NCI-H2227 (cell line): ENCODE measurements around the gene NACC1.
A peak's percentile ranks its signal among the peaks of the same experiment; 100 is the strongest.

Experiments used
- DNase-seq: peaks from one replicate; lab custom pipeline; 2025; ENCODE audit not compliant: unreplicated experiment; lab: John Stamatoyannopoulos, UW

Gene NACC1

GRCh38 chr19:13087795-13088537 lies 30.1 kb upstream of the NACC1 start:
- no peak for DNase-seq

- no peak for DNase-seq
Measured at GRCh38 chr19:13089139-13089856, 28.8 kb upstream of the NACC1 start.

GRCh38 chr19:13089857-13090507 lies 28.1 kb upstream of the NACC1 start:
- DNase-seq = no peak

GRCh38 chr19:13090511-13091231 lies 27.4 kb upstream of the NACC1 start:
- no peak for DNase-seq

GRCh38 chr19:13091400-13092157 lies 26.5 kb upstream of the NACC1 start:
- DNase-seq = no peak

- no peak for DNase-seq
Measured at GRCh38 chr19:13092158-13092543, 25.9 kb upstream of the NACC1 start.

GRCh38 chr19:13092606-13093235 lies 25.3 kb upstream of the NACC1 start:
- no peak for DNase-seq

- DNase-seq = peak; percentile 81
Measured at GRCh38 chr19:13093407-13094105, 24.5 kb upstream of the NACC1 start.

- no peak for DNase-seq
Measured at GRCh38 chr19:13094106-13094504, 24.0 kb upstream of the NACC1 start.

- peak; percentile 21 for DNase-seq
Measured at GRCh38 chr19:13094771-13095392, 23.2 kb upstream of the NACC1 start.

GRCh38 chr19:13095393-13095784 lies 22.7 kb upstream of the NACC1 start:
- no peak for DNase-seq

- no peak for DNase-seq
Measured at GRCh38 chr19:13095934-13096927, 21.8 kb upstream of the NACC1 start.

- DNase-seq = no peak
Measured at GRCh38 chr19:13097033-13097462, 21.0 kb upstream of the NACC1 start.

- no peak for DNase-seq
Measured at GRCh38 chr19:13097463-13098258, 20.4 kb upstream of the NACC1 start.

- DNase-seq = no peak
Measured at GRCh38 chr19:13098277-13099072, 19.6 kb upstream of the NACC1 start.
